Activated naive CD8-positive, alpha-beta T cell treated with anti-CD3 and anti-CD28 coated beads, Interleukin-2, amount 10 ng/mL, durations not matched to agents 7 days and 5 days (primary cell): ENCODE data around the gene MECP2. TPM values are rescaled to one million over a fixed set of nuclear protein-coding genes. Genes with fewer than 3 reads are reported as not detected.
"Not testable (repeated sequence)": the region's sequence is repeated elsewhere in the genome, so short reads cannot be mapped to it uniquely, and the experiment has no call there.

Source experiments
- ATAC-seq: fragments of 150-1000 bp; cut with Tn5 transposase; one replicate; pipeline ENCODE4 v1.10.0; 2021; ENCODE audit warnings: low read depth, moderate library complexity
- POLR2A ChIA-PET: fragments of 350-600 bp; sonication (Branson Sonifier 250); formaldehyde crosslinking; loops from one replicate; lab custom pipeline; 2021; ENCODE audit warnings: antibody characterized with exemption; lab: Charles Lee
- DNase-seq: peaks from one replicate; pipeline ENCODE4 v3.0.0; 2021
- H3K27ac Mint-ChIP-seq: one replicate; pipeline ENCODE4 v1.8.0; 2022; ENCODE audit warnings: mild to moderate bottlenecking, mixed read lengths
- H3K27me3 Mint-ChIP-seq: one replicate; pipeline ENCODE4 v1.8.0; 2022; ENCODE audit warnings: mild to moderate bottlenecking, moderate library complexity, mixed read lengths
- H3K36me3 Mint-ChIP-seq: one replicate; pipeline ENCODE4 v1.8.0; 2021; ENCODE audit warnings: mild to moderate bottlenecking, mixed read lengths
- H3K4me1 Mint-ChIP-seq: one replicate; pipeline ENCODE4 v1.8.0; 2021; ENCODE audit warnings: mixed read lengths
- H3K4me3 Mint-ChIP-seq: one replicate; pipeline ENCODE4 v1.8.0; 2022; ENCODE audit warnings: mild to moderate bottlenecking, moderate library complexity, mixed read lengths
- H3K9me3 Mint-ChIP-seq: one replicate; pipeline ENCODE4 v1.8.0; 2021; ENCODE audit warnings: mixed read lengths
- total RNA-seq, 2 experiments: library from RNA; stranded (reverse); gene quantifications; one replicate each; pipeline ENCODE4 v1.2.3, GENCODE V29; 2021

Gene MECP2
- total RNA-seq, 2 experiments from 2014 or later, result 81.9 to 82.8 TPM

DNA sequence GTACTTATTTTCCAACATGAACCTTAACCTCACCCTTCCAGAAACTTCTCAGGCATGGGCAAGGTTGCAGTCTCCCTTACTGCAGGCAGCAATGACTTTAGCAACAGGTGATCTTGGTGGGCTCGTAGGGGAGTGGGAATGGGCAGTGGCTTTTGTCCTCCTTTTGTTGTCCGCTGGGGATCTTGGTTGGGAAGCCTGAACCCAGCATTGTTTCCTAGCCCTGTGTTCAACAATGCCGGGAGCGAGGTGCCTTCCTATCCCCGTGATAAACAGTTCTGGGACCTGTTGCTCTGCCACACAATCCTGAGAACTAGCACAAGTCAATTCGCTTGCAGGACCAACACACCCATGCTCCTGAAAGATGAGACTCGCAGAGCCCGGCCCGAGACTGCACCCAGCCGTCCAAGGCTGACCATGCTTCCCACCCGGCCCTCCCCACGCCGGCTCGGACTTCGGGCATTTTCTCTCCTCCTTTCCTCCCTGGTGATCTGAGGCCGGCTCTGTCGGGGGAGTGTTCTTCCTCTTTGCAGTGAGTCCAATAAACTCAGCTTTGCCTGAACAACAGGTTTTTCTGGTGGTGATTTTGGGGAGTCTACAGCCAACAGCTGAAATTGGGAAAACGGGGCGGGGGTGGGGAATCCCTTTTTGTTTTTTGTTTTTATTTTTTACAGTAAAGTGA is 98.0 kb downstream of the MECP2 start:
- H3K36me3 Mint-ChIP-seq, result peaks cover 1% of the 10 kb centered on the region
- no peak overlapping the region for H3K4me3 Mint-ChIP-seq

DNA sequence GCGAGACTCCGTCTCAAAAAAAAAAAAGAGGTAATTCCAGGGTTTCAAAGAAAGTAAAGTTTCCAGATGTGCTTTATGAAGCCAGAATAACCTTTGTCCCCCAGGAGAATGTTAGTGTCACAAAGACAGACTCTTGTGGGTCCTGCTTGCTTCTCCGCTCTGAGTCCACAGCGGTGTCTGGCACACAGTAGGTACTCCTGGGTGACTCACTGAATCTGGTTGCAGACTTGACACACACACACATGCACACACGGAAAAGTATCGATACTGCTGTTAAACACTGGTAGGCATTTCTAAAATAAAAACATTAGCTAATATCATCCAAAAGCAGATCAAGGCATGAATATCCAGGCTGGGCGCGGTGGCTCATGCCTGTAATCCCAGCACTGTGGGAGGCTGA is 102.0 kb downstream of the MECP2 start:
- ATAC-seq (no peak), DNase-seq (no peak)
- no peaks in the 10 kb centered on the region for H3K36me3 Mint-ChIP-seq
- no peaks in the 10 kb centered on the region for H3K27me3 Mint-ChIP-seq
- H3K4me3 Mint-ChIP-seq, result no peak overlapping the region
- POLR2A ChIA-PET, result no interaction called here
- no peaks in the 10 kb centered on the region for H3K9me3 Mint-ChIP-seq
- no peak overlapping the region for H3K27ac Mint-ChIP-seq
- H3K4me1 Mint-ChIP-seq, result peaks cover 3% of the 10 kb centered on the region

More for the DNA sequence above, 98.0 kb downstream of the MECP2 start:
- Mint-ChIP-seq H3K4me1 (peaks cover 9% of the 10 kb centered on the region), H3K27me3 (no peaks in the 10 kb centered on the region), H3K27ac (no peak overlapping the region), H3K9me3 (no peaks in the 10 kb centered on the region)
- DNase-seq (no peak), ATAC-seq (no peak)
- POLR2A ChIA-PET, result interaction anchor here (0.7 to 1.8 kb wide), 2 partner anchors 14 to 15 kb away, joined by 5 to 6 read pairs; no protein-coding TSS in a partner anchor

DNA sequence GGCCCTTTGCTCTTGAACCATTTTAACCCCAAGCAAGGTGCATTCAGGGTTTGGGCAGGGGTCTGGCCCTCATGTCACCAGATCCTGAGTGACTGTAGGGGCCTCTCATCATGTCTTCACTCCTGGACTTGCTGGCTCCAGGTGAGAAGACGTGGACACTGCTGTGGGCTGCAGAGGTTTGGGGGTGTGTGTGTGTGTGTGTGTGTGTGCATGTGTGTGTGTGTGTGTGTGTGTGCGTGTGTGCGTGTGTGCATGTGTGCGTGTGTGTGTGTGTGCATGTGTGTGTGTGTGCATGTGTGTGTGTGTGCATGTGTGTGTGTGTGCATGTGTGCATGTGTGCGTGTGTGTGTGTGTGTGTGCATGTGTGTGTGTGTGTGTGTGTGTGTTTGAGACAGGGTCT is 103.1 kb downstream of the MECP2 start:
- H3K36me3 Mint-ChIP-seq, DNase-seq, H3K27me3 Mint-ChIP-seq, POLR2A ChIA-PET, H3K27ac Mint-ChIP-seq, H3K9me3 Mint-ChIP-seq, H3K4me3 Mint-ChIP-seq, ATAC-seq: not testable (repeated sequence)
- H3K4me1 Mint-ChIP-seq, result peaks cover 13% of the 10 kb centered on the region

DNA sequence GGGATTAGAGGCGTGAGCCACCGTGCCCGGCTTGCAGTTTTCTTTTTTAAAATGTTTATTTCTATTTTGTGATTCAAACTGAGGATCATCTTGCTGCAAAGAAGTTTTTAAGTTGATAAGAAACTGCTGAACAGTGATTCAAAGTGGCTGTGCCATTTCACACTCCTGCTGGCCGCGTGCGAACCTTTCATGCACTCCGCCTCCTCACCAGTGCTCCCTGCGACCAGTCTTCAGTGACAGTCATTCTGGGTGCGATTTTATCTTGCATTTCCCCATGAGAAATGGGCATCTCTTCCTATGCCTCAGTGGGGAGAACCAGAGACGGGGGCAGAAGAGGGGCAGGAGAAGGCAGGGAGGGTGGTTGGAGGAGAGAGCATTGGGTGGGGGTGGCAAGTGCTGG is 103.5 kb downstream of the MECP2 start:
- Mint-ChIP-seq H3K27me3 (no peaks in the 10 kb centered on the region), H3K9me3 (no peaks in the 10 kb centered on the region), H3K36me3 (no peaks in the 10 kb centered on the region), H3K4me1 (peaks cover 15% of the 10 kb centered on the region), H3K27ac (no peak overlapping the region), H3K4me3 (no peak overlapping the region)
- no peak for DNase-seq
- ATAC-seq, result no peak
- POLR2A ChIA-PET, result no interaction called here

DNA sequence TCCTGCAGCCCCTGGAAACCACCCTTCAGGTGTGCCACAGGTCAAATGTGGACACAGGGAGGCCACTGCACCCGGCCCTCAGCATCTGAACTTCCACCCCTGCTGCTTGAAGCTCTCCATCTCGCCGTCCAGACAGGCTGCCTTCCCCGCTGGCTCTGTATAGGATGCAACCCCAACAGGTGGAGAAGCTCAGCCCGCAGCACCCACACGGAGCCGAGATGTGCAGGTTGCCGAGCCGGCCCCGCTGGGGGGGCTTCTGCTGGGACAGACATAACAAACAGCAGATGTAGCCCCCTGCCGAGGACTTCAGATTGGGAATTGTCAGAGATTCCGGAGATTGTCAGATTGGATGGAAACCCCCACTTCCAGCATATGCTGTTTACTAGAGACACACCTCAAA is 104.4 kb downstream of the MECP2 start:
- no peak for DNase-seq
- POLR2A ChIA-PET, result interaction anchor here (0.7 kb wide), 1 partner anchor 14 kb away, joined by 5 read pairs; no protein-coding TSS in a partner anchor
- H3K9me3 Mint-ChIP-seq, result no peaks in the 10 kb centered on the region
- peaks cover 18% of the 10 kb centered on the region for H3K4me1 Mint-ChIP-seq
- ATAC-seq, result no peak
- no peaks in the 10 kb centered on the region for H3K36me3 Mint-ChIP-seq
- no peak overlapping the region for H3K27ac Mint-ChIP-seq
- H3K4me3 Mint-ChIP-seq, result no peak overlapping the region
- no peaks in the 10 kb centered on the region for H3K27me3 Mint-ChIP-seq

DNA sequence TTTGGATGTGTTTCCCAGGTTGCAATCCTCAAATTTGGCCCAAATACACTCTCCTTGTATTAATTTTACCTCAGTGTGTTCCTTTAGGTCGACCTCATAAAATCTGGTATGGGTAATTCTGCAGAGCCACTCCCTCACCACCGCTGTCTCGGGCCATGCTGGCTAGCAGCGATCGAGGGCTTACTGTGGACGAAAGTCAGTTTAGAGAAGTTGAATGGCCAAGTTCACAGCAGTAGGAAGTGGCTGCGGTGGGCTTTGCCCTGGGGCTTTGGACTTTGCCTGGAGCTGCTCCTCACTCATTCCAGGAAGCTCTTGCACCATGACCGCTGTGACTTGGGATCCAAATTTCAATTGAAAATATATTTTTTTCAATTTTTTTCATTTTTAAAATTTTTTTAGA is 105.3 kb downstream of the MECP2 start:
- H3K9me3 Mint-ChIP-seq, result no peaks in the 10 kb centered on the region
- H3K27me3 Mint-ChIP-seq, result no peaks in the 10 kb centered on the region
- POLR2A ChIA-PET, result interaction anchor here (0.6 to 0.7 kb wide), 3 partner anchors 10 to 256 kb away, joined by 3 to 5 read pairs (median 4); no protein-coding TSS in a partner anchor
- ATAC-seq (no peak), DNase-seq (no peak)
- no peak overlapping the region for H3K27ac Mint-ChIP-seq
- no peaks in the 10 kb centered on the region for H3K36me3 Mint-ChIP-seq
- peaks cover 18% of the 10 kb centered on the region for H3K4me1 Mint-ChIP-seq
- no peak overlapping the region for H3K4me3 Mint-ChIP-seq

DNA sequence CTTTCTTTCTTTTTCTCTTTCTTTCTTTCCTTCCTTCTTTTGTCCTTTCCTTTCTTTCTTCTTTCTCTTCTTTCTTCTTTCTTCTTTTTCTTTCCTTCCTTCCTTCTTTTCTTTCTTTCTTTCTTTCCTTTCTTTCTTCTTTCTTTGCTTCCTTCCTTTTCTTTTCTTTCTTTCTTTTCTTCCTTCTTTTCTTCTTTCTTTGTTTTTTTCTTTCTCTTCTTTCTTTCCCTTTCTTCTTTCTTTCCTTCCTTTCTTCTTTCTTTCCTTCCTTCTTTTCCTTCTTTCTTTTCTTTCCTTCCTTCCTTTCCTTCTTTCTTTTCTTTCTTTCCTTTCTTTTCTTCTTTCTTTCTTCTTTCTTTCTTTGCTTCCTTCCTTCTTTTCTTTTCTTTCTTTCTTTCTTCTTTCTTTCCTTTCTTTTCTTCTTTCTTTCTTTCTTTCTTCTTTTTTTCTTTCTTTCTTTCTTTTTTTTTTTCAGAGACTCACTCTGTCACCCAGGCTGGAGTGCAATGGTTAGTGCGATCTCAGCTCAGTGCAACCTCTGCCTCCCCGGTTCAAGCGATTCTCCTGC is 106.4 kb downstream of the MECP2 start:
- no peak for DNase-seq
- H3K9me3 Mint-ChIP-seq, result no peaks in the 10 kb centered on the region
- no peaks in the 10 kb centered on the region for H3K36me3 Mint-ChIP-seq
- POLR2A ChIA-PET, result no interaction called here
- peaks cover 19% of the 10 kb centered on the region for H3K4me1 Mint-ChIP-seq
- H3K4me3 Mint-ChIP-seq, result peak overlapping the region; percentile 22
- no peaks in the 10 kb centered on the region for H3K27me3 Mint-ChIP-seq
- H3K27ac Mint-ChIP-seq, result peak overlapping the region; percentile 80
- no peak for ATAC-seq

DNA sequence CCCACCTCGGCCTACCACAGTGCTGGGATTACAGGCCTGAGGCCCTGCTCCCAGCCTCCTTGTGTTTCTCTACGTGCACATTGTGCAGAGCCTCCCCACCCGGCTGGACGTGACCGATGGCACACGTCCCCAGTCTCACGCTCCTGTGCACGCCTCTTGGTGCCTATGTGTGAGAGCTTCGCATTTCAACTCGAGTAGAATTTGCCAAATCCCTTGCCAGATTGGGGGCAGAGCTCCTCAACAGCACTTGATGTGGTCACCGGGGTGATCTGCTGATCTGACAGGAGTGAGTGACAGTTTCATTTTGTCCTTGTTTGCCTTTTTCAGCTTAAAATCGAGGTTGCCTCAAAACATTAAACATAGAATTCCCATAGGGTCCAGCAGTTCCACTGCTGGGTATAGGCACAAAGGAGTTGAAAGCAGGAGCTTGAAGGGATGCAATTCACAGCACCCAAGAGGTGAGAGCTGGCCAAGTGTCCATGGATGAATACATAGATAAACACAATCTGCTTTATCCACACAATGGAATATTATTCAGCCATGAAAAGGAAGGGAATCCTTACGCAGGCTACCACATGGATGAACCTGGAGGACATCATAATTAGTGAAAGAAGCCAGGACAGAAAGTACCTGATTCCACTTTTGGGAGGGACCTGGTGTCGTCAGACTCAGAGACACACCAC is 107.4 kb downstream of the MECP2 start:
- DNase-seq, result peak; percentile 33

DNA sequence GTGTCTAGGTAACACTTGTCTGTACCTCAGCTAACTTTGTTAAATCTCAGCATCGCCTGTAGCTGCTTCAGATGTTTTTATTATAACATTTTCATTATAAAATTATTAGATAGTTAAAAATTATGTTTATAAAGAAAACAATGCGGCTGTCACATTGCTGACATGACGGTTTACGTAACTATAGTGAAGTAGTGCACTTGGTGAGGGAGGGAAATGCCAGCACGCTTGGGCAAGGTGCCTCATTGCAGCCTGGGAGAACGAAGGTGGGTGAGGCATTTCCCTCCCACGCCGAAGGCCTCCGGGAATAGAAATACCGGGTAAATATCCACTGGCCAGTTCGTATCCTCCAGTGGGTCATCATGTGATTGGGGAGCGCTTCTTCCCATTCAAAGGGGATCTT is 109.0 kb downstream of the MECP2 start:
- POLR2A ChIA-PET, result no interaction called here
- H3K4me3 Mint-ChIP-seq, result no peak overlapping the region
- ATAC-seq, result no peak
- peaks cover 34% of the 10 kb centered on the region for H3K4me1 Mint-ChIP-seq
- peak overlapping the region; percentile 57 for H3K27ac Mint-ChIP-seq
- no peak for DNase-seq
- no peaks in the 10 kb centered on the region for H3K9me3 Mint-ChIP-seq
- no peaks in the 10 kb centered on the region for H3K27me3 Mint-ChIP-seq
- no peaks in the 10 kb centered on the region for H3K36me3 Mint-ChIP-seq

More for the DNA sequence above, 107.4 kb downstream of the MECP2 start:
- Mint-ChIP-seq H3K27ac (peak overlapping the region; percentile 90), H3K36me3 (no peaks in the 10 kb centered on the region), H3K4me3 (peak overlapping the region; percentile 65), H3K4me1 (peaks cover 21% of the 10 kb centered on the region), H3K27me3 (no peaks in the 10 kb centered on the region), H3K9me3 (no peaks in the 10 kb centered on the region)
- ATAC-seq, result peak; percentile 23
- POLR2A ChIA-PET, result interaction anchor here (0.7 to 1.8 kb wide), 10 partner anchors 9 to 63 kb away, joined by 3 to 9 read pairs (median 4); partner anchors contain the start of genes HCFC1 and TMEM187

DNA sequence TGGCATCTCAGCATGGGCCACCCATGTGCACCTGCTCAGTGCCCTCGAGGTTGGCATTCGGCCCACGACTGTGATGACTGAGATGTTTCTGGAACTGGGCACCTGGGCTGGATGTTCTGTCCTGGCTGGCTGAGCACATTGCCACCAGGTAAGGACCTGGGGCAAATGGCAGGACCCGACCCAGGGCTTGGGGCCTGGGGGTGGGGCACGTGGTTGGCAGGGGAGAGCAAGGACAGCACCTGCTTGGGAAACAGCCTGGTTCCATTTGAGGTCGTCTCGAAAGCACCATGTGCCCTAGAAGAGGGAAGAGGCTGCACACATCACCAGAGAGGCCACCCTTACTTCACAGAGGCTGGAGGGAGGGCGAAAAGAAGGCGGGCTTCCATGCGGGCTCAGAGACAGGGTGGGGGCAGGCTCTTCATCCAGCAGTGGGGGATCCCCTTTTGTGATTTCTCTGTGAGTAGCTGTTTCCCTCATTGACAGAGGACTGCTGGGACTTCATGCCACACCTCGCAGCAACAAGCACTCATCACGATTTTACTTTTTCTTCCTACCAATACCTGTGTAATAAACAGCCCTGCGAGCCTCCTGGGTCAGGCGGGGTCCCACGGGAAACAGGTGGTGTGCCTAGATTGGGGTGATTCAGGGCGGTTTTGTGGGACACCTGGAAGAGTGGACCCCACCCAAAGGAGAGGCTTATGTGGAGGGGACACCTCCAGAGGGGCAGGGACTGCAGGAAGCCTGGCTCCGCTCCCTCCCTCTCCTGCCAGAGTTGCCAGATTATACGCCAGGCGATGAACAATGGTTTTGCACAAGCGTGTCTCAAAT is 113.0 kb downstream of the MECP2 start:
- Mint-ChIP-seq H3K4me1 (peaks cover 43% of the 10 kb centered on the region), H3K9me3 (no peaks in the 10 kb centered on the region)
- POLR2A ChIA-PET, result interaction anchor here (0.6 to 3.8 kb wide), 12 partner anchors 13 to 527 kb away, joined by 3 to 62 read pairs (median 5); partner anchors contain the start of genes HCFC1, IRAK1 and TMEM187

DNA sequence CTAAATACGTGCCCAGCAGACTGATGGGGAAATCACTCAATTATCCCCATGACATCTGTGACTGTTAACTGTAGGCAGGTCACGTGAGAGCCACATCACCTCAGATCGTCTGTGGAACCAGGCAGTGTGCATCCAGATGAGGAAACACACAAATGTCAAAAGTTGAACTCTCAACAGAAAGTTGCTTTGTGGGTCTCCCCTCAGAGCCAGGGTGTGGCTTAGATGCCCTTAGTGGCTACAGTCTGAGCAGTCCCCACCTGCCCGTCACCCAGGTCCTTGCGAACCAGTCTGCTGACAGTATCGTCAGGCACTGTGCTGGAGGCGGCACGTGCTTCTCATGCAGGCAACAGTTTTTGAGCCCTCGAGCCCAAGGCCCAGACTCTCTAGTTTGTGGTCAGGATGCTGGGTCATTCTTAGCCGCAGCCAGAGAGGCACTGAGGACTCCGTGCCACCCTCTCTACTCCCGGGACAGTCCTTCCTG is 114.2 kb downstream of the MECP2 start:
- H3K9me3 Mint-ChIP-seq, result no peaks in the 10 kb centered on the region
- H3K4me3 Mint-ChIP-seq, result peak overlapping the region; percentile 63
- H3K4me1 Mint-ChIP-seq, result peaks cover 39% of the 10 kb centered on the region
- no peaks in the 10 kb centered on the region for H3K36me3 Mint-ChIP-seq
- POLR2A ChIA-PET, result interaction anchor here (1.5 to 3.8 kb wide), 4 partner anchors 9 to 35 kb away, joined by 4 to 62 read pairs (median 22); partner anchors contain the start of genes HCFC1 and TMEM187
- ATAC-seq (no peak), DNase-seq (peak; percentile 32)
- peak overlapping the region; percentile 99 for H3K27ac Mint-ChIP-seq
- H3K27me3 Mint-ChIP-seq, result no peaks in the 10 kb centered on the region

More for the DNA sequence above, 113.0 kb downstream of the MECP2 start:
- peak; percentile 47 for DNase-seq
- H3K27me3 Mint-ChIP-seq, result no peaks in the 10 kb centered on the region
- H3K4me3 Mint-ChIP-seq, result peak overlapping the region; percentile 89
- H3K36me3 Mint-ChIP-seq, result no peaks in the 10 kb centered on the region
- peak overlapping the region; percentile 99 for H3K27ac Mint-ChIP-seq
- peak; percentile 51 for ATAC-seq

DNA sequence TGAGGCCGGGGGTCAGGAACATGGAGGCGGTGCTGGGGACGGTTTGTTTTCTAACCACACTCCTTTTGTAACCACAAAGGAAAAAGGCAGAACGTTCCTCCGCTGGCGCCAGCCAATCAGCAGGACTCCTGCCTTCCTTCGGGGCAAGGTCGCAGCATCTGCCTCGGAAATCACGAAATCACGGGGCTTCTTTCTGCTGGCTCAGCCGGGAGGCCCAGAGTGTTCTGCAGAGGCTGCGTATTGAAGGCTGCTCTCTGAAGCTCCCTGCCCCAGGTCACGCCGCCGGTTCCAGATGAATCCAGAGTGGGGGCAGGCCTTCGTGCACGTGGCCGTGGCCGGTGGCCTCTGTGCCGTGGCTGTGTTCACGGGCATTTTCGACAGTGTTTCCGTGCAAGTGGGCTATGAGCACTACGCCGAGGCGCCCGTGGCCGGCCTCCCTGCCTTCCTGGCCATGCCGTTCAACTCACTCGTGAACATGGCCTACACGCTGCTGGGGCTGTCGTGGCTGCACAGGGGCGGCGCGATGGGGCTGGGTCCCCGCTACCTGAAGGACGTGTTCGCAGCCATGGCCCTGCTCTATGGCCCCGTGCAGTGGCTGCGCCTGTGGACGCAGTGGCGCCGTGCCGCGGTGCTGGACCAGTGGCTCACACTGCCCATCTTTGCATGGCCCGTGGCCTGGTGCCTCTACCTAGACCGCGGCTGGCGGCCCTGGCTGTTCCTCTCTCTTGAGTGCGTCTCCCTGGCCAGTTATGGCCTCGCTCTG is 115.6 kb downstream of the MECP2 start:
- DNase-seq, result peak; percentile 63
- Mint-ChIP-seq H3K27ac (peak overlapping the region; percentile 99), H3K4me1 (peaks cover 35% of the 10 kb centered on the region), H3K27me3 (no peaks in the 10 kb centered on the region), H3K36me3 (no peaks in the 10 kb centered on the region), H3K4me3 (peak overlapping the region; percentile 63), H3K9me3 (no peaks in the 10 kb centered on the region)
- POLR2A ChIA-PET, result interaction anchor here (1.1 to 2.8 kb wide), 10 partner anchors 8 to 56 kb away, joined by 3 to 39 read pairs (median 7); partner anchors contain the start of genes ARHGAP4, HCFC1, IRAK1 and TMEM187
- ATAC-seq, result peak; percentile 51
